ENCODE data around the gene VAV3.

- TF ChIP-seq CTCF (CRISPR knock-in tag; IDR thresholded peaks at IDR 0.05) (no peak), GZF1 (CRISPR knock-in tag; IDR thresholded peaks at IDR 0.05) (no peak), NR2C2 (CRISPR knock-in tag; IDR thresholded peaks at IDR 0.05; ENCODE audit: borderline replicate concordance) (no peak), NFE2L1 (CRISPR knock-in tag; IDR thresholded peaks at IDR 0.05; ENCODE audit: borderline replicate concordance) (no peak), GATA4 (IDR thresholded peaks at IDR 0.05; ENCODE audit: borderline replicate concordance, low read depth) (no peak), ZNF7 (CRISPR knock-in tag; IDR thresholded peaks at IDR 0.05) (no peak), GABPA (IDR thresholded peaks at IDR 0.05; ENCODE audit: low read depth, low read length) (no peak), GABPA (CRISPR knock-in tag; IDR thresholded peaks at IDR 0.05; ENCODE audit: low read depth) (no peak)
Measured at GRCh38 chr1:107707111-107707510, 257.9 kb downstream of the VAV3 start.
